IPS-20b (cell line): ENCODE measurements around the gene ALDH3A2.
A peak's percentile ranks its signal among the peaks of the same experiment; 100 is the strongest.

Source experiments
- H3K27ac ChIP-seq: one replicate; pipeline ENCODE4 v1.5.1; 2013; ENCODE audit warnings: low read length
- H3K27me3 ChIP-seq: 2 replicates; pipeline ENCODE4 v1.6.1; 2013; ENCODE audit warnings: mild to moderate bottlenecking, low read length, inconsistent platforms; ENCODE audit not compliant: insufficient read depth
- H3K36me3 ChIP-seq: 2 replicates; pipeline ENCODE4 v1.6.1; 2013; ENCODE audit warnings: low read depth, mild to moderate bottlenecking, inconsistent platforms, low read length, moderate library complexity; ENCODE audit not compliant: insufficient read depth
- H3K4me1 ChIP-seq: 2 replicates; pipeline ENCODE4 v1.6.1; 2013; ENCODE audit warnings: mild to moderate bottlenecking, control low read depth, inconsistent platforms, low read length, moderate library complexity; ENCODE audit not compliant: insufficient read depth
- H3K4me3 ChIP-seq: 2 replicates; pipeline ENCODE4 v1.5.1; 2013; ENCODE audit warnings: mild to moderate bottlenecking, low read length, inconsistent platforms
- H3K9ac ChIP-seq: 2 replicates; pipeline ENCODE4 v1.6.1; 2013; ENCODE audit warnings: low read depth, mild to moderate bottlenecking, inconsistent platforms, low read length, moderate library complexity
- H3K9me3 ChIP-seq: 2 replicates; pipeline ENCODE4 v1.6.1; 2013; ENCODE audit warnings: mild to moderate bottlenecking, low read depth, low read length, inconsistent platforms; ENCODE audit not compliant: insufficient read depth

ALDH3A2 gene

GRCh38 chr17:19648475-19649273 is at the start of gene ALDH3A2:
Gene ALDH3A2 (plus strand): TSS chr17:19648751. CDS start chr17:19648972, 221 bp downstream.
- Histone ChIP-seq H3K9ac (peak within 1 kb of the TSS; percentile 83), H3K4me1 (peaks cover 26% of the 10 kb centered on the region), H3K27ac (no peak within 1 kb of the TSS), H3K36me3 (peaks cover 18% of the 10 kb centered on the region), H3K9me3 (no peaks in the 10 kb centered on the region), H3K4me3 (peak within 1 kb of the TSS; percentile 89), H3K27me3 (peaks cover 38% of the 10 kb centered on the region; the same call in 1 of the 2 replicates)

DNA sequence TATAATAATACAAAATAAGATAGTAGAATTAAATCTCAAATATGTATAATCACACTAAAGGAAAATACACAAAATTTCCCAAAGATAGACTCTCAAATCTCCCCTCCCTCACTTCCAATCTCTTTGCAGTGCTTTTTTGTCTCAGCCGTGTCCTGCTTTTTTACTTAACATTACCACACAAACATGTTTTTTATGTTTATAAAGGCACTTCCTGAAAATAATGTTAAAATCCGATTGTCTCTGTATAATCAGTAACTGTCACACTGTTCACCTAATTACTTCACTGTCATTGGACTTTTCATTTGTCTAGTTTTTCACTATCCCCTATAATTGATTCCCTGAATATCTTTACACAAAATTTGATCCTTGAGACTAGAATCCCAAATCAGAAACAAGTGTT is 38.2 kb upstream of the ALDH3A2 start:
- Histone ChIP-seq H3K9me3 (no peaks in the 10 kb centered on the region), H3K27me3 (no peaks in the 10 kb centered on the region), H3K27ac (no peak overlapping the region), H3K9ac (no peak overlapping the region), H3K4me3 (no peak overlapping the region), H3K4me1 (no peaks in the 10 kb centered on the region), H3K36me3 (no peaks in the 10 kb centered on the region)

DNA sequence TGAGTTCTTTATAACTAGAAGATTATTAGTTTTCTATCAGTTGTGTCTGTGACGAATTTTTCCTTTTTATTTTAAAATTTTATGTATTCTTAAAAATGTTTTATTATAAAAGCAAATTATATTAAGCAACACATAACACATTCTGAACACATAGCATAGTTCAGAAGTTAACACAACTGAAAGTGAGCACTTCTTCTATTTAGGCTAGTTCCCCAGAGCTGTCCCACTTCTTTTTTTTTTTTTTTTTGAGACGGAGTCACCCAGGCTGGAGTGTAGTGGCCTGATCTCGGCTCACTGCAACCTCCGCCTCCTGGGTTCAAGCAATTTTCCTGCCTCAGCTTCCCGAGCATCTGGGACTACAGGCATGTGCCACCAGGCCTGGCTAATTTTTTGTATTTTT is 37.7 kb upstream of the ALDH3A2 start:
- H3K36me3 ChIP-seq, result no peaks in the 10 kb centered on the region
- no peaks in the 10 kb centered on the region for H3K4me1 ChIP-seq
- no peak overlapping the region for H3K4me3 ChIP-seq
- H3K27me3 ChIP-seq, result no peaks in the 10 kb centered on the region
- no peak overlapping the region for H3K27ac ChIP-seq
- no peaks in the 10 kb centered on the region for H3K9me3 ChIP-seq
- no peak overlapping the region for H3K9ac ChIP-seq

DNA sequence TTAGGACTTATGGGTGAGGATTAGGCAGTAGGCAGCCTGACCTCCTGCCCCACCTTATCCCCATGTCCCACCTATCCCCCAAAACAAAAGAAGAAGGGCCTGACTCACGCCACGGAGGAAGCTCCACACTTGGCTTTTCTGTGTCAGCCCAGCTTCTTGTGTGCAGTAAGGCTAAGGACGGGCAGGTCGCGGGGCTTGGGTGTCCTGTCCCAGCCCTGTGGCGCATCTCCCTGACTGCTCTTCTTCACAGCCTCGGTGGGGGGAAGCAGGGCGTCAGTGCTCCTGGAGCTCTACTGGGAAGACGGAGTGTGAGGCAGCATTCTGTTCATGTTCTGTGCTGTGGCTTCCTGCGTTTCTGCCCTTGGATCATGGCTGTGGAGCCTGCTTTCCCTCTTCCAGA is 34.6 kb upstream of the ALDH3A2 start:
- no peak overlapping the region for H3K4me3 ChIP-seq
- H3K9me3 ChIP-seq, result peaks cover 11% of the 10 kb centered on the region
- H3K4me1 ChIP-seq, result no peaks in the 10 kb centered on the region
- no peak overlapping the region for H3K9ac ChIP-seq
- no peaks in the 10 kb centered on the region for H3K36me3 ChIP-seq
- no peak overlapping the region for H3K27ac ChIP-seq
- H3K27me3 ChIP-seq, result no peaks in the 10 kb centered on the region

- no peaks in the 10 kb centered on the region for H3K27me3 ChIP-seq
Measured at GRCh38 chr17:19614900-19615299, 33.7 kb upstream of the ALDH3A2 start.

DNA sequence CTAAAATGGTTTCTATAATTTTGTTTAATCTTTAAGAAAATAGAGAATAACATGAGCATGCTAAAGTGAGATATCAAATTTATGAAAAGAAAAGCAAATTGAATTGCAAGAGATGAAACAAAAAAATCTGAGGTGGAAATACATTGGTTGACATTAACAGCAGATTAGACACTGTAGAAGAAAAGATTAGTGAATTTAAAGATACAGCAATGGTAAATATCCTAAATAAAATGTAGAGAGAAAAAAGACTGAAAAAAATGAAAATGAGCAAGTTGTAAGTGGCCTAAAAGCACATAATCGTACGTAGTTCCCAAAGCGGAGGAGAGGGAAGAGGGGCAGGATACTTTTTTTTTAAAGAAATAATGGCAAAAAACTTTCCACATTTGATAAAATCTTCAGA is 30.5 kb upstream of the ALDH3A2 start:
- H3K4me3 ChIP-seq, result no peak overlapping the region
- H3K36me3 ChIP-seq, result no peaks in the 10 kb centered on the region
- H3K27me3 ChIP-seq, result no peaks in the 10 kb centered on the region
- no peaks in the 10 kb centered on the region for H3K4me1 ChIP-seq
- no peak overlapping the region for H3K27ac ChIP-seq
- H3K9ac ChIP-seq, result no peak overlapping the region
- peaks cover 27% of the 10 kb centered on the region for H3K9me3 ChIP-seq

More at GRCh38 chr17:19614900-19615299, 33.7 kb upstream of the ALDH3A2 start:
- Histone ChIP-seq H3K4me3 (no peak overlapping the region), H3K27ac (no peak overlapping the region), H3K9ac (no peak overlapping the region), H3K36me3 (no peaks in the 10 kb centered on the region), H3K4me1 (no peaks in the 10 kb centered on the region), H3K9me3 (peaks cover 20% of the 10 kb centered on the region)

GRCh38 chr17:19619705-19620325 is 28.7 kb upstream of the ALDH3A2 start:
- Histone ChIP-seq H3K36me3 (no peaks in the 10 kb centered on the region), H3K4me1 (no peaks in the 10 kb centered on the region), H3K4me3 (no peak overlapping the region), H3K27me3 (no peaks in the 10 kb centered on the region), H3K9me3 (peaks cover 27% of the 10 kb centered on the region), H3K9ac (no peak overlapping the region), H3K27ac (no peak overlapping the region)

- H3K27ac ChIP-seq, result no peak overlapping the region
Measured at GRCh38 chr17:19621697-19622096, 26.9 kb upstream of the ALDH3A2 start.

GRCh38 chr17:19626079-19626478 is 22.5 kb upstream of the ALDH3A2 start:
- Histone ChIP-seq H3K36me3 (no peaks in the 10 kb centered on the region), H3K9ac (no peak overlapping the region), H3K4me1 (no peaks in the 10 kb centered on the region), H3K9me3 (no peaks in the 10 kb centered on the region), H3K27ac (no peak overlapping the region), H3K4me3 (no peak overlapping the region), H3K27me3 (no peaks in the 10 kb centered on the region)

More at GRCh38 chr17:19621697-19622096, 26.9 kb upstream of the ALDH3A2 start:
- Histone ChIP-seq H3K9me3 (peaks cover 27% of the 10 kb centered on the region), H3K4me3 (no peak overlapping the region), H3K9ac (no peak overlapping the region), H3K36me3 (no peaks in the 10 kb centered on the region), H3K27me3 (no peaks in the 10 kb centered on the region), H3K4me1 (no peaks in the 10 kb centered on the region)

GRCh38 chr17:19629449-19629848 is 19.1 kb upstream of the ALDH3A2 start:
- H3K36me3 ChIP-seq, result no peaks in the 10 kb centered on the region
- H3K4me3 ChIP-seq, result no peak overlapping the region
- H3K4me1 ChIP-seq, result no peaks in the 10 kb centered on the region
- H3K9me3 ChIP-seq, result no peaks in the 10 kb centered on the region
- no peaks in the 10 kb centered on the region for H3K27me3 ChIP-seq
- H3K9ac ChIP-seq, result no peak overlapping the region
- H3K27ac ChIP-seq, result no peak overlapping the region

DNA sequence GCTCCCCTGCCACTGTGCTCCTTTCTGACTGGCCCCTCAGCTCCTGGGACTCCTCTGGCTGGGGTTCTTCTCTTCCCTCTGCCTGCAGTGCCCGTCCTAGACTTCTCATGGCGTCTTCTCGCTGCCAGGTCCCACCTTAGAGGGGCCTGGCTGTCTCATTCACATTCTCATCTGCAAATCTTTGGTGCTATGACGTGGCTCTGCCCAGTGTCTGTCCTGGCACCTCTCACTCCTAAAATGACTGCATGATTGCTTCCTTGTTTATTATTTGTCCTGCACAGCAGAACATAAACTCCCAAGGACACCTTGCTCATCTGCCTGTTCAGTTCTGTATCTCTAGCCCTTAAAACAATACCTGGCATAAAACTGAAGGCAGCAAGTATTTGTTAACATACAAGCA is 18.5 kb upstream of the ALDH3A2 start:
- Histone ChIP-seq H3K4me1 (no peaks in the 10 kb centered on the region), H3K27ac (no peak overlapping the region), H3K4me3 (no peak overlapping the region), H3K36me3 (no peaks in the 10 kb centered on the region), H3K9ac (no peak overlapping the region), H3K27me3 (no peaks in the 10 kb centered on the region), H3K9me3 (no peaks in the 10 kb centered on the region)

- H3K9me3 ChIP-seq, result no peaks in the 10 kb centered on the region
- H3K4me3 ChIP-seq, result no peak overlapping the region
- H3K4me1 ChIP-seq, result no peaks in the 10 kb centered on the region
- H3K9ac ChIP-seq, result no peak overlapping the region
- H3K27ac ChIP-seq, result no peak overlapping the region
- no peaks in the 10 kb centered on the region for H3K27me3 ChIP-seq
- no peaks in the 10 kb centered on the region for H3K36me3 ChIP-seq
Measured at GRCh38 chr17:19630661-19631060, 17.9 kb upstream of the ALDH3A2 start.
